Thoracic aorta (tissue), 2 donors: ENCODE measurements around the gene CFAP20. TPM values are rescaled to one million over a fixed set of nuclear protein-coding genes. Genes with fewer than 3 reads are reported as not detected.
"Not testable (repeated sequence)": the region's sequence is repeated elsewhere in the genome, so short reads cannot be mapped to it uniquely, and the experiment has no call there.

ENCODE experiments used
- ATAC-seq: fragments of 150-250 bp; one replicate; pipeline ENCODE4 v1.8.0; 2017; ENCODE audit warnings: low read depth; ENCODE audit not compliant: insufficient number of reproducible peaks, low FRiP score
- DNase-seq: peaks from one replicate; pipeline ENCODE4 v3.0.0-alpha.2; 2020; ENCODE audit warnings: low spot score
- H3K27ac ChIP-seq, 2 donors: fragments of 200-600 bp; sonication (generic); 1 replicate in 1 of 2; 2 replicates in 1 of 2; pipeline ENCODE4 v1.5.1; 2016; ENCODE audit warnings: mild to moderate bottlenecking in 2 of 2, moderate library complexity in 2 of 2
- H3K27me3 ChIP-seq: fragments of 200-600 bp; sonication (generic); replicated peaks from 2 replicates; pipeline ENCODE4 v1.6.0; 2016; ENCODE audit warnings: mild to moderate bottlenecking; ENCODE audit not compliant: insufficient read depth
- H3K36me3 ChIP-seq: fragments of 200-600 bp; sonication (generic); one replicate; pipeline ENCODE4 v1.5.1; 2016
- H3K4me1 ChIP-seq, 2 donors: fragments of 200-600 bp; sonication (generic); 1 replicate in 1 of 2; 2 replicates in 1 of 2; pipeline versions ENCODE4 v1.5.1 to v1.6.0; 2016; ENCODE audit warnings: low read depth in 2 of 2, mild to moderate bottlenecking in 1 of 2; ENCODE audit not compliant: control insufficient read depth in 1 of 2
- H3K4me3 ChIP-seq: fragments of 200-600 bp; sonication (generic); 2 replicates; pipeline ENCODE4 v1.5.1; 2016; ENCODE audit warnings: mild to moderate bottlenecking
- H3K9me3 ChIP-seq: fragments of 200-600 bp; sonication (generic); 2 replicates; pipeline ENCODE4 v1.5.1; 2016
- total RNA-seq, 2 donors: library from RNA; depleted of rRNA; stranded (reverse); fragments of >200 nt; gene quantifications; one replicate each; pipeline versions ENCODE4 v1.1.0 to v1.2.3, GENCODE V29; 2016
- TF ChIP-seq, protein P1 (sequence below): fragments of 200-600 bp; sonication (generic); IDR thresholded peaks from one replicate; pipeline ENCODE4 v1.5.1; 2019; ENCODE audit warnings: antibody characterized with exemption

CFAP20 gene
- total RNA-seq, 2 donors from 2014 or later: 48.5 to 52.5 TPM

- no peaks in the 10 kb centered on the region for H3K27me3 ChIP-seq
- TF ChIP-seq, protein P1, sequence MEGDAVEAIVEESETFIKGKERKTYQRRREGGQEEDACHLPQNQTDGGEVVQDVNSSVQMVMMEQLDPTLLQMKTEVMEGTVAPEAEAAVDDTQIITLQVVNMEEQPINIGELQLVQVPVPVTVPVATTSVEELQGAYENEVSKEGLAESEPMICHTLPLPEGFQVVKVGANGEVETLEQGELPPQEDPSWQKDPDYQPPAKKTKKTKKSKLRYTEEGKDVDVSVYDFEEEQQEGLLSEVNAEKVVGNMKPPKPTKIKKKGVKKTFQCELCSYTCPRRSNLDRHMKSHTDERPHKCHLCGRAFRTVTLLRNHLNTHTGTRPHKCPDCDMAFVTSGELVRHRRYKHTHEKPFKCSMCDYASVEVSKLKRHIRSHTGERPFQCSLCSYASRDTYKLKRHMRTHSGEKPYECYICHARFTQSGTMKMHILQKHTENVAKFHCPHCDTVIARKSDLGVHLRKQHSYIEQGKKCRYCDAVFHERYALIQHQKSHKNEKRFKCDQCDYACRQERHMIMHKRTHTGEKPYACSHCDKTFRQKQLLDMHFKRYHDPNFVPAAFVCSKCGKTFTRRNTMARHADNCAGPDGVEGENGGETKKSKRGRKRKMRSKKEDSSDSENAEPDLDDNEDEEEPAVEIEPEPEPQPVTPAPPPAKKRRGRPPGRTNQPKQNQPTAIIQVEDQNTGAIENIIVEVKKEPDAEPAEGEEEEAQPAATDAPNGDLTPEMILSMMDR: no peak
- no peak overlapping the region for H3K4me3 ChIP-seq
- no peaks in the 10 kb centered on the region for H3K36me3 ChIP-seq
- no peak overlapping the region for H3K27ac ChIP-seq
- H3K4me1 ChIP-seq: no peaks in the 10 kb centered on the region
- ATAC-seq (no peak), DNase-seq (no peak)
- H3K9me3 ChIP-seq: no peaks in the 10 kb centered on the region
Measured at GRCh38 chr16:58085584-58086251, 43.5 kb downstream of the CFAP20 start.

DNA sequence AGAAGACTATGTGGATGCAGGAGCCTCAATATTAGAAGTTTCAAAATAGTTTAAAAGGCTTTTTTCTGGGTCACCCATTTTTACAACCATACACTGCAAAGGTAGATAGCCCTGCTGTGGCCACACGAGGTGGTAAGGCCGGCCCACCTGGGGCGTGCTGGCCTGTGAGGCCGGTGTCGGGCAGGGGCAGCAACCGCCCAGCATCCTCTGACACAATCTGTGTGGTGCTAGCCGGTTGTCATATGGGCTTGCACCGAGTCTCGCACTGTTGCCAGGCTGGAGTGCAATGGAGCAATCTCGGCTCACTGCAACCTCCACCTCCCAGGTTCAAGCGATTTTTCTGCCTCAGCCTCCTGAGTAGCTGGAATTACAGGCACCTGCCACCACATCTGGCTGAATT is 44.0 kb downstream of the CFAP20 start:
- Histone ChIP-seq H3K27me3 (no peaks in the 10 kb centered on the region), H3K9me3 (no peaks in the 10 kb centered on the region), H3K36me3 (no peaks in the 10 kb centered on the region), H3K27ac (no peak overlapping the region), H3K4me1 (no peaks in the 10 kb centered on the region), H3K4me3 (no peak overlapping the region)
- no peak for DNase-seq
- no peak for ATAC-seq
- TF ChIP-seq, protein P1: no peak

DNA sequence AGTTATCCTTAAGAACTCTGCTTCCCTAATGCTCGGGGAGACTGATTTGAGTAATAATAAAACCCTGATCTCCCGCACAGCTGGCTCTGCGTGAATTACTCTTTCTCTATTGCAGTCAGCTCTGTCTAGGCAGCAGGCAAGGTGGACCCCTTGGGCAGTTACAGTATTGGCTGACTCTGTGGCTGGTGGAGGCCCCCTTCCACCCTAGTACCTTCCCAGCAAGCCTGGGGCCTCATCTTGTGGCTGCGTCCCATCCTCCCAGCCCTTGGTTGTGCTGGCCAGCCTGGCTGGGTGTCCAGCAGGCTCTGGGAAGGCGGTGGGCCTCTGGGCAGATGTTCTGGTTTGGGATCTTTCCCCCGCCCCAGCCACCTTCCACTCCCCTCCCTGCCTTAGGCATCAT is 44.5 kb downstream of the CFAP20 start:
- Histone ChIP-seq H3K9me3 (no peaks in the 10 kb centered on the region), H3K27me3 (no peaks in the 10 kb centered on the region), H3K36me3 (no peaks in the 10 kb centered on the region), H3K4me3 (no peak overlapping the region), H3K27ac (no peak overlapping the region), H3K4me1 (no peaks in the 10 kb centered on the region)
- DNase-seq (no peak), ATAC-seq (no peak)
- TF ChIP-seq, protein P1: no peak

DNA sequence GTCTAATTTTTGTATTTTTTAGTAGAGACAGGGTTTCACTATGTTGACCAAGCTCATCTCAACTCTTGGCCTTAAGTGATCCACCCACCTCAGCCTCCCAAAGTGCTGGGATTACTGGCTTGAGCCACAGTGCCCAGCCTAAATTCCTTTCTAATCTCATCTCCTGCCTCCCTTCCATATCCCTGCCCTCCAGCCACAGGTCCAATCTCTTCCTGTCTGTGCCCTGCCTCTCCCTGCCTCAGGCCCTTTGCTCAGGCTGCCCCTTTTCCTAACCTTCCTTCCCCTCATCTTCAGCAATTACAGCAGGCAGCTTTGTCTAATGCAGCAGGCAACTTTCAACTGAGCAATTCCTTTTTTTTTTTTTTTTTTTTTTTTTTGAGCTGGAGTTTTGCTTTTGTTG is 46.8 kb downstream of the CFAP20 start:
- H3K36me3 ChIP-seq: no peaks in the 10 kb centered on the region
- no peak overlapping the region for H3K4me3 ChIP-seq
- TF ChIP-seq, protein P1: no peak
- H3K4me1 ChIP-seq: no peaks in the 10 kb centered on the region
- H3K27me3 ChIP-seq: no peaks in the 10 kb centered on the region
- DNase-seq (no peak), ATAC-seq (no peak)
- no peaks in the 10 kb centered on the region for H3K9me3 ChIP-seq
- no peak overlapping the region for H3K27ac ChIP-seq

DNA sequence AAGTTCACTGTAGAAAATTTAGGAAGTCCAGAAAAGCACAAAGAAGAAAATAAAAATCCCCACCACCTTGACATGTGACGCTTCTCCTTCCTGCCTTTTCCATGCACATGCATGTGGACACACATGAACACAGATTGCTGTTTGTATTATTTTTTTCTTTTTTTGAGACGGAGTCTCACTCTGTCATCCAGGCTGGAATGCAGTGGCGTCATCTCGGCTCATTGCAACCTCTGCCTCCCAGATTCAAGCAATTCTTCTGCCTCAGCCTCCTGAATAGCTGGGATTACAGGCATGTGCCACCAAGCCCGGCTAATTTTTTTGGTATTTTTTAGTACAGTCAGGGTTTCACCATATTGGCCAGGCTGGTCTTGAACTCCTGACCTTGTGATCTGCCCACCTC is 48.5 kb downstream of the CFAP20 start:
- not testable (repeated sequence) for H3K27me3 ChIP-seq, H3K4me1 ChIP-seq, H3K4me3 ChIP-seq, H3K9me3 ChIP-seq, H3K27ac ChIP-seq, H3K36me3 ChIP-seq, DNase-seq, ATAC-seq

GRCh38 chr16:58077796-58078195 is 51.4 kb downstream of the CFAP20 start:
- TF ChIP-seq, protein P1: no peak
- no peak overlapping the region for H3K4me3 ChIP-seq
- H3K9me3 ChIP-seq: peaks cover 3% of the 10 kb centered on the region
- no peaks in the 10 kb centered on the region for H3K27me3 ChIP-seq
- H3K4me1 ChIP-seq: no peaks in the 10 kb centered on the region
- DNase-seq (no peak), ATAC-seq (no peak)
- H3K27ac ChIP-seq: no peak overlapping the region
- no peaks in the 10 kb centered on the region for H3K36me3 ChIP-seq
